NCI-H446 treated with DMSO at 0.1 percent for 48 hours (cell line): ENCODE measurements around the gene NRXN3.
"Not testable (repeated sequence)": the region's sequence is repeated elsewhere in the genome, so short reads cannot be mapped to it uniquely, and the experiment has no call there.

Source experiments
- DNase-seq: peaks from one replicate; lab custom pipeline; 2025; lab: John Stamatoyannopoulos, UW

Gene NRXN3

GRCh38 chr14:78486081-78486480, 315.9 kb downstream of the NRXN3 start:
- no peak for DNase-seq

DNA sequence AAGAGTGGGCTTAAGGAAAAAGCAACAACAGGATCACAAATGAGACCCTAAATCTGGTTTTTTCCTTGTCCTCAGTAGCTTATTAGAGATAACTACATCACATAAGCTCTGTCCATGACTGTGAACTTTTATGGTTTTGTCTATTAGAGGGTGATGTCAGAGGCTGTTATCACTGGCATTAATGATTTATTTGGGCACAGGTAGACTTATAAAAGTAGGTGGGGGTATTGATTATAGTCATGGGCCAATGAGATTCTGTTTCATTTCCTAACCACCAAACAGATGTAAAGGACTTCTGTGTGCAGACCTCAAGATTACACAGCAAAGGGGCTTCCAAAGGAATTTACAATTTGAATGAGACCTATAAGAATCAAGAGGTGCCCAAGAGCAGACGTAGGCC, 316.4 kb downstream of the NRXN3 start:
- no peak for DNase-seq

GRCh38 chr14:78487573-78487972, 317.4 kb downstream of the NRXN3 start:
- DNase-seq = not testable (repeated sequence)

- no peak for DNase-seq
Observed at GRCh38 chr14:78488938-78489337, 318.8 kb downstream of the NRXN3 start.

- no peak for DNase-seq
Observed at GRCh38 chr14:78491048-78491447, 320.9 kb downstream of the NRXN3 start.

DNA sequence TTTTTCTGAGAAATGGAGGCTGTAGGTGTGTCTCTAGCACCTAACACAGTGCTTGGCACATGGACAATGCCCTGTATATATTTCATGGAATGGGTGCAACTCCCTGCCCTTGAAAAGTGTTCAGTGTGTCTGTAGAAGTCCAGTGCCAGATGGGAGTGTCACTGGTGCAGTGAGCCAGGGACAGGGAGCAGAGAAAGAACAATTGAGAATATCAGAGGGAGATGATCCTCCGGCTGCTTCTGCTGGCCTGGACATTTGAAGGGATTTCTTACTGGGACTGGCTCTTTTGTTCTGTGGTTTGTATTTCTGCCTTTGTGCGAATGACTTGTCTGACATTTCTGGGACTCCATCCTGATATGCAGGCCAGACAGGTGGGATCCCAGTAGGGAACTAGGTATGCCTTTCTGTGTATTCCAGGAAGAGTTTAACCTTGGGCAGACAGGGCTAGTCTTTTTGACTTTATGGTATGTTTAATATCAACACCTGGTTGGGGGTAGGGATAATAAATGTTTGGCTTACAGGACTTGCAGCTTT, 328.0 kb downstream of the NRXN3 start:
- DNase-seq = no peak

DNA sequence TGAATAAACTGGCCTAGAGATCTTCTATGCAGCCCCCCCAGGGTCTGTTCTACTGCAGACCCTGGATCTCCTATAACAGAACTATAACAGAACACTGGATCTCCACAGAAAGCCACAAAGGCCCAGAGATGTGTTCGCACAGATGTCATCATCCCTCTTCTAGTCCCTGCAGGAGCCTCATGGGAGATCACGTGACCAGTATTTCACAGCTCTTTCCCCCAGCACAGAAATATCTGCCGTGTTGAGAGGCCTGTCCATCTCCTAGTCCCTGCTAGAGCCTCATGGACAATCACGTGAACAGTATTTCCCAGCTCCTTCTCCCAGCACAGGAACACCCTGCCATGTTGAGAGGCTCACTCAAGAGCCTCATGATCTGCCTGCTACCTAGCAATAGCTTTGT, 331.7 kb downstream of the NRXN3 start:
- DNase-seq = no peak

DNA sequence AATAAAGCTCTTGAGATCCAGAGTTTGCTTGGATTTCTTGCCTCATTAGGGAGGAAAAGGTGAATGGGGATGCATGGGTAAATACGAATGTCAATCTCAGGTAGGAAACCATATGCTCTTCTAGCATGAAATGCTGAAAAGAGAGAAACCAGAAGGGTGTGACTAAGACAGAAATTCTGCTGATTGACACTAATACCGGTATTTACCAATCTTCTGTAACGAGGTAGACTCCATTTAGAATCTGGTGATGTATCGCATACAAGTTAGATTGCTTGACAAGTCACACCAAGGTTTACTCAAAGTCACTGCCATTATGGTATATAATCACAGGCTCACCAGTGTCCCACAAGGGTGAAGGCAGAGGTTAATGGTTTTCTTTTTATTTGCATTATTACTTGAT, 337.9 kb downstream of the NRXN3 start:
- DNase-seq = no peak

DNA sequence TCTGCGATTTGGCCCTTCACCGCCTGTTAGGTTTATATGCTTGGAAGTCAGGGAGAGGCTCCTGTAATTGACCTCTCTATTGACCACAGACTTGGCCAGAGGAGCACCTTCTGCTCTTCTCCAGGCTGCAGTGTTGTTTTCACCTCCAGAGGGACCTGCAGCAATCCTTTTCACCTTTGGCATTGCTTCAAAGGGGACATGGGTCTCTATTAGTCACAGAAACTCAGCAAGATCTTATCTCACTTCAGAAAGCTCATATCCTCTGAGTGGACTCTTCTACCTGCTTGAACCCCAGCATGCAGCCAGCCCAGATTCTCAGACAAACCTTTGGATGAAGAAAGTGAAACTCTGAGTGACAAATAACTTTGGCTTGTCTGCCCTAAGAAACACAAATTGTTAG, 339.3 kb downstream of the NRXN3 start:
- DNase-seq = no peak

DNA sequence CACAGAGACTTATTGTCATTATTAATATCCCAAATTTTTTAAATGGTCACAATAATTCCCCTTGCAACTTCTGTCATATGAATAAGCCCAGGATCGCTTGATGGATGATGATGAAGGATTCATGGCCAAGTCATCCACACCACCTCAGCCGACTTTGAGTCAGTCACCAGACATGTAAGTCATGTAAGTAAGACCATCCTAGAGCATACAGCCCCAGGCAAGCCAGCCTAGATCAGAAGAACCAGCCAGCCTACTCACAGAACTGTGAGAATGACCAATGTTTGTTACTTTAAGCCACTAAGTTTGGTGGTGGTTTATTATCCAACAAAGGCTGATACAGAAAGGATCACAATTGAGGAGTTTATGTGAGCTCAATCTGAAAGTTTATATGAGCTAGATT, 341.8 kb downstream of the NRXN3 start:
- DNase-seq = no peak

- no peak for DNase-seq
Observed at GRCh38 chr14:78519863-78520262, 349.7 kb downstream of the NRXN3 start.

- no peak for DNase-seq
Observed at GRCh38 chr14:78524196-78524595, 354.0 kb downstream of the NRXN3 start.

DNA sequence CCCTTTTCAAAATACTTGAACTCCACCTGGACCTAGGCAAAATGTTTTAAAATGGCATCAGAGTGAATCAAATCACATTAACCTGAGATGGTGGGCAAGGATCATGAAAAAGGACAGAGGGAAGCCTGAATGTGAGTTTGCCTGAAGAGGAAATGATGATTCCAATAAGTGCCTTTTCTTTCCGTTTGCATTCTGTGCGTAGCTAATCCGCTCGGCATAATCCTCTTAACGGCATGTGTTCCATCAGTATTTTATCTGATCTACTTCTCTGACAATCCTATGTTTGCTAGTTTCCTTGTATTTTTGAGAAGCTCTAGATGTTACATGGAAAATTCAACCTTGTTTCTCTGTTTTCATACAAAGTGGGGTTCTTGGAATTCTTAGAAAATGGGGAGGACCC, 354.6 kb downstream of the NRXN3 start:
- no peak for DNase-seq

DNA sequence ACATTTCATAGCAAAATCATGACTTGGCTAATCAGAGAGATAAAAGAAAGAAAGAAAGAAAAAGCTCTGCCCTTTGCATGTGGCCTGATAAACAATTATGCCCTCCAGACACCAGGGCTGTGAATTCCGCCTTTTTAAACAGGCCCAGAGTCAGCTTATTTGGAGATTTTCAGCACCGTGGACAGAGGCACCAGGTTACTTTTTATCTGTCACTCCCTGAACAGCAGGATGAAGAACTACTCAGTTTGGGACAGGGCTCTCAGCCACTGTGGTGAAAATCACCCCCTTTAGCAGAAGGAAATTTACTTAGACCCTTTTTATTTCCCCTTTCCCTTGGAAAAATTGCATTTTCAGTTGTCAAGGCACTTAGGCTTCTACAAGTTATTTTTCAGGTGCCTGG, 359.9 kb downstream of the NRXN3 start:
- no peak for DNase-seq

GRCh38 chr14:78534141-78534540, 364.0 kb downstream of the NRXN3 start:
- DNase-seq = no peak

GRCh38 chr14:78535041-78535440, 364.9 kb downstream of the NRXN3 start:
- no peak for DNase-seq

GRCh38 chr14:78541788-78542187, 371.6 kb downstream of the NRXN3 start:
- DNase-seq = not testable (repeated sequence)

DNA sequence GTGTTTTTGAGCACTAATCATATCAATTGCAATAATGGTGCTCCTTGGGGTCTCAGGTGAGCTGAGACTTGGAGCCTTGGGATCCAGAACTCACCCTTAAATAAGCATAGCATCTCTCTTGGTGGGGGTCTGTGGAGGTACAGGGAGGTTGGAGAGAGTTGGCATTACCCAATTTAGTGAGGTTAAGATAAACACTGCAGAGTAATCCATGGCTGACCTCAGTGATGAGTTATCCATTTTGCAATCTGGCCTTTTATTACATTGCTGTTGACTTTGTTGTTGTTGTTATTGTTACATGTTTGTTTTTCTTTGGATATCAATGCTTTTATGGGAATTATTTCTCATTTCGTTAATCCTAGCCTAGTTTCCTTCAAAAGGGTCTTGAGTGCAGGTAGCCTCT, 373.3 kb downstream of the NRXN3 start:
- no peak for DNase-seq

DNA sequence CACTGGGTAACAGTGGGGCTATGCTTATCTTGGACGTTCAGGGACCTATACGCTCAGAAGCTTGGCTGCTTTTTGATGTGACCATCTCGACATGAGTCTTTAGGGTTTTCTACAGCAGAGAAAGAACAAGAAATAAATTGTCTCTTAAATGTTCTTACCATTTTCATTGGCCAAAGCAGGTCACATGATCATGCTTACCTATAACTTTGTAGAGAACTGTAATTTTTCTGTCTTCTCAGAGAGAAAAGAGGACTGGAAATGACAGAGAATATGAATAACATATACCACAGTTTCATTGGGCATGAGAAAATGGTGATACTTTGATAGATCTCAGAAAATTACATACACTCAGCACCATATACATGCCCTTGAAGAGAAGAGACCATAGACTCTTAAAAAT, 390.9 kb downstream of the NRXN3 start:
- DNase-seq = no peak

DNA sequence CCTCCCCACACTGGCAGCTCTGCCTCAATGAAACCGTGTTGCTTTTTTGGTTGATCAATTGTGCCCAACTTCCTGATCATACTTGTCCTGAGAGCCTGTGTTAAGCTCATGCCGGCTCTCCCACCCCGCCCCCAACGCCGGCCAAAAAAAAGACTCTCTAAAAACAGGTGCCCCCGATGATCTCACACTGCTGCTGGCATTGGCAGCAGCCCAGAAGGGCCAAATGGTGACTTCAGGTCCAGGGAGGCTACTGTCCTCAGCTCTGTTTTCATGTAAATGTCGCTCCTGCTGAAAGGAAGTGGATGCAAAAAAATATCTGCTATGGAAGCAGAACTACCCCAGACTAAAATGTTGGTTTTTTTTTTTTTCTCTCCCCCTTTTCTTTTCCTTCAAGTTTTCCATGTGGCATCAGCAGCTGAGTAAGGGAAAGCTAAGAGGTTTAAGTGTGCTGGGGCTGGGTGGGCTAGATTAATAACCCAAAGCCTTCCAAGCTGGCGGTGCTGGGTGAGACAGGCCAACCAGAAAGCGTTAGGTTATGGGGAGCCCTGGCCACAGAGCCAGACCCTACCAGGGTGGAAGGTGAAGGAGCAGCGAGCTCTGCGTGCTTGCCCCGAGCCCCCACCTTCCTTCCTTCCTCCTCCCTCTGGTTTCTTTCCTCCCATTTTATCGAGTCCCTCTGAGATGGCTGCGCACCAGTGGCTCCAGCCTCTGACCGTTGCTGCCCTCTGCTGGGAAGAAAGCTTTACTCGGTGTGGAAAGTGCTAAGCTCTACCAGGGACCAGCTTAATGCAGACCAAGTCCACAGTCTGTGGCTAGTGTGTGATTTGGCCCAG, 396.1 kb downstream of the NRXN3 start:
- peak; percentile 20 for DNase-seq

DNA sequence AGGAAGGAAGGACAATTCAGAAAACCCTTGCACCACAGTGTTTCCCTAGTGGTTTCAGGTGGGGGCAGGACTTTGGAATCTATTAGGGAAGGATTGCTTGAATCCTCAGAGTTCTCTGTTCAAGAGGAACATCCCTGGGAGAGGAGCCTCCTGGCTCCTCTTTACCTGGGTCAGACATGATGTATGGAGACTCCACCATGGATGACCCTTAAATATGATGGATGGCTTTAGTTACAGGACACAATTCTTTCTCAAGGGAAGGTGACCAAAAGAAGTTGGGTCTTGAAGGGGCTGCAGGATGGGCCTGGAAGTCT, 396.6 kb downstream of the NRXN3 start:
- DNase-seq = no peak

GRCh38 chr14:78567343-78567742, 397.2 kb downstream of the NRXN3 start:
- DNase-seq = no peak

DNA sequence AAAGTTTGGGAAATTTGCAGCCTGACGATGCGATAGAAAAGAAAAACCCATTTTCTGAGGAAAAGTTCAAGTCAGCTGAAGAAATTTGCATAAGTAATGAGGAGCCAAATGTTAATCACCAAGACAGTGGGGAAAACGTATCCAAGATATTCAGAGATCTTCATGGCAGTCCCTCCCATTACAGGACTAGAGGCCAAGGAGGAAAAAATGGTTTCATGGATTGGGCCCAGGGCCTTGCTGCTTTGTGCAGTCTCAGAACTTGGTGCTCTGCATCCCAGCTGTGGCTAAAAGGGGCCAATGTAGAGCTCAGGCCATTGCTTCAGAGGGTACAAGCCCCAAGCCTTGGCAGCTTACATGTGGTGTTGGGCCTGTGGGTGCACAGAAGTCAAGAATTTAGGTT, 403.6 kb downstream of the NRXN3 start:
- DNase-seq = not testable (repeated sequence)
